Common myeloid progenitor, CD34-positive (primary cell): ENCODE data around the gene SIRT3.
A peak's percentile ranks its signal among the peaks of the same experiment; 100 is the strongest.
"Not testable (repeated sequence)": the region's sequence is repeated elsewhere in the genome, so short reads cannot be mapped to it uniquely, and the experiment has no call there.

Experiments
- CTCF ChIA-PET: fragments of 350-600 bp; sonication (Branson Sonifier 250); formaldehyde crosslinking; loops from one replicate; lab custom pipeline; 2021; ENCODE audit warnings: antibody characterized with exemption; lab: Charles Lee
- POLR2A ChIA-PET: fragments of 350-600 bp; sonication (Branson Sonifier 250); formaldehyde crosslinking; loops from one replicate; lab custom pipeline; 2021; ENCODE audit warnings: antibody characterized with exemption; lab: Charles Lee
- DNase-seq, 3 donors: peaks; one replicate each; pipeline versions ENCODE4 v3.0.0 to v3.0.0-alpha.2; 2013
- H3K27ac ChIP-seq, 2 experiments: 1 replicate in 1 of 2; 2 replicates in 1 of 2; pipeline ENCODE4 v1.7.0; 2013; ENCODE audit warnings: inconsistent platforms in 2 of 2, low read length in 2 of 2, mild to moderate bottlenecking in 2 of 2, low read depth in 1 of 2, moderate library complexity in 1 of 2; ENCODE audit not compliant: severe bottlenecking in 2 of 2, insufficient read depth in 1 of 2, poor library complexity in 1 of 2
- H3K27me3 ChIP-seq, 5 experiments: replicated peaks in 2 of 5; 1 replicate in 3 of 5; 2 replicates in 2 of 5; pipeline versions ENCODE4 v1.6.1 to v1.7.0; 2013; ENCODE audit warnings: low read length in 4 of 5, mild to moderate bottlenecking in 2 of 5, moderate library complexity in 2 of 5, inconsistent platforms in 1 of 5; ENCODE audit not compliant: insufficient read depth in 5 of 5, control insufficient read depth in 4 of 5
- H3K36me3 ChIP-seq, 4 experiments: 1 replicate in 2 of 4; 2 replicates in 2 of 4; pipeline versions ENCODE4 v1.6.1 to v1.7.0; 2013; ENCODE audit warnings: low read length in 3 of 4, control low read depth in 1 of 4, mild to moderate bottlenecking in 1 of 4; ENCODE audit not compliant: control insufficient read depth in 4 of 4, insufficient read depth in 4 of 4
- H3K4me1 ChIP-seq, 4 experiments: 1 replicate in 3 of 4; 2 replicates in 1 of 4; pipeline versions ENCODE4 v1.6.1 to v1.7.1; 2013; ENCODE audit warnings: low read length in 3 of 4, mild to moderate bottlenecking in 3 of 4, control low read depth in 1 of 4, inconsistent platforms in 1 of 4, moderate library complexity in 1 of 4; ENCODE audit not compliant: control insufficient read depth in 4 of 4, insufficient read depth in 4 of 4; ENCODE audit errors: control extremely low read depth in 1 of 4
- H3K4me3 ChIP-seq, 7 experiments: 1 replicate in 4 of 7; 2 replicates in 3 of 7; pipeline versions ENCODE4 v1.5.1 to v1.7.0; 2013; ENCODE audit warnings: mild to moderate bottlenecking in 7 of 7, low read length in 6 of 7, moderate library complexity in 6 of 7, inconsistent platforms in 2 of 7, low read depth in 2 of 7, control low read depth in 1 of 7; ENCODE audit not compliant: insufficient read depth in 4 of 7, control insufficient read depth in 1 of 7; ENCODE audit errors: extremely low read depth in 1 of 7
- H3K9me3 ChIP-seq, 5 experiments: 1 replicate in 4 of 5; 2 replicates in 1 of 5; pipeline versions ENCODE4 v1.6.1 to v1.7.1; 2013; ENCODE audit warnings: low read length in 4 of 5, mild to moderate bottlenecking in 2 of 5, inconsistent platforms in 1 of 5, low read depth in 1 of 5, moderate library complexity in 1 of 5; ENCODE audit not compliant: control insufficient read depth in 4 of 5, insufficient read depth in 2 of 5; ENCODE audit errors: control extremely low read depth in 1 of 5
- WGBS: methylation state at CpG from one replicate; pipeline ENCODE4 v1.1.5; 2013; ENCODE audit not compliant: insufficient coverage; 5-methylcytosine and 5-hydroxymethylcytosine counted together

Gene SIRT3

DNA sequence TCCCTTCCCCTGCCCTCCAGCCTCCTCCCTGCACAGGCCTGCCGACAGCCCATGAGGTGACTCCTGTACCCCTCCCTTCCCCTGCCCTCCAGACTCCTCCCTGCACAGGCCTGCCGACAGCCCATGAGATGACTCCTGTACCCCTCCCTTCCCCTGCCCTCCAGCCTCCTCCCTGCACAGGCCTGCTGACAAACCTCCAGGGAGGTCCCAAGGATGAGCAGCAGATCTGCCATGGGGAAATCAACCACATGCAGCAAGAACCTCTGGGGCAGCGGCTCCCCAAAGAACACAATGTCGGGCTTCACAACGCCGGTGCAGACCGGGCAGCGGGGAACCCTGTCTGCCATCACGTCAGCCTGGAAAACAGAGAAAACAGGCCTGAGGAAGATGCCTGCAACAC lies 12.3 kb downstream of the SIRT3 start:
- WGBS: 95% methylated on average over 4 of the region's 9 CpGs
- no peak overlapping the region for H3K27ac ChIP-seq
- peaks cover 2 to 22% (median 7%) of the 10 kb centered on the region in 4 experiments for H3K36me3 ChIP-seq
- POLR2A ChIA-PET: no interaction called here
- H3K4me3 ChIP-seq: no peak overlapping the region
- H3K9me3 ChIP-seq: no peaks in the 10 kb centered on the region
- H3K27me3 ChIP-seq: no peaks in the 10 kb centered on the region
- DNase-seq: no peak
- CTCF ChIA-PET: interaction anchor here (1.2 kb wide), 1 partner anchor 7 kb away, joined by 3 read pairs; no protein-coding TSS in a partner anchor
- H3K4me1 ChIP-seq: peaks cover 0 to 2% (median 0%) of the 10 kb centered on the region in 4 experiments

GRCh38 chr11:223026-223789 lies 12.9 kb downstream of the SIRT3 start:
- Histone ChIP-seq H3K27ac (no peak overlapping the region), H3K9me3 (no peaks in the 10 kb centered on the region), H3K4me1 (peaks cover 0 to 2% (median 0%) of the 10 kb centered on the region in 4 experiments), H3K4me3 (no peak overlapping the region), H3K36me3 (peaks cover 2 to 22% (median 11%) of the 10 kb centered on the region in 4 experiments), H3K27me3 (no peaks in the 10 kb centered on the region)
- no peak for DNase-seq
- POLR2A ChIA-PET: interaction anchor here (0.5 to 1.4 kb wide), 2 partner anchors 8 to 11 kb away, joined by 3 read pairs; no protein-coding TSS in a partner anchor
- 98% methylated on average over 13 of the region's 16 CpGs for WGBS
- CTCF ChIA-PET: interaction anchor here (1.1 to 1.2 kb wide), 2 partner anchors 8 to 10 kb away, joined by 3 read pairs; no protein-coding TSS in a partner anchor

GRCh38 chr11:221998-222789 lies 13.9 kb downstream of the SIRT3 start:
- POLR2A ChIA-PET: interaction anchor here (1.4 kb wide), 1 partner anchor 9 kb away, joined by 3 read pairs; no protein-coding TSS in a partner anchor
- Histone ChIP-seq H3K4me1 (peaks cover 0 to 2% (median 0%) of the 10 kb centered on the region in 4 experiments), H3K9me3 (no peaks in the 10 kb centered on the region), H3K27ac (no peak overlapping the region), H3K36me3 (peaks cover 2 to 22% (median 13%) of the 10 kb centered on the region in 4 experiments), H3K27me3 (no peaks in the 10 kb centered on the region), H3K4me3 (no peak overlapping the region)
- 98% methylated on average over 14 of the region's 14 CpGs for WGBS
- DNase-seq: no peak
- CTCF ChIA-PET: interaction anchor here (1.1 to 1.4 kb wide), 2 partner anchors 8 to 11 kb away, joined by 3 to 5 read pairs; no protein-coding TSS in a partner anchor

DNA sequence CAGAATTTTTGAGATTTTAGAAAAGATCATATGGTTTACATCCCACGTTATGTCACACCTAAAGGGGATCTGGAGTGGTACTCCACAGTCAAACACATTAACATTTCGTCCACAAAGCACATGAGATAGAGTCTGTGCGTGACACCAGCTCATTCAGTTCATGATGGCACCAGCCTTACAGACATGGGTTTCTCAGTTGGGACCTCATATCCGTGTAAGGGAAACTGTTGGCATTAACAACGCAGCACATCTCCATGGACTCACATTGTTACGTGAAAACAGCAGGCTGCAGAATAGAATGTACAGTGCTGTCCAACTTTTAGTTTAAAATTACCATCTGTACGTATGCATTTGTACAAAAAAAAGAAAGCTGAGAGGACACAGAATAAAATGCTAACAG lies 14.6 kb downstream of the SIRT3 start:
- ChIA-PET POLR2A (no interaction called here), CTCF (interaction anchor here (0.7 to 1.4 kb wide), 2 partner anchors 9 to 13 kb away, joined by 3 to 5 read pairs; no protein-coding TSS in a partner anchor)
- 100% methylated on average over 5 of the region's 7 CpGs for WGBS

GRCh38 chr11:220641-221215 lies 15.4 kb downstream of the SIRT3 start:
- H3K9me3 ChIP-seq, POLR2A ChIA-PET, H3K4me3 ChIP-seq, H3K4me1 ChIP-seq, H3K27me3 ChIP-seq, H3K27ac ChIP-seq: not testable (repeated sequence)
- H3K36me3 ChIP-seq: peaks cover 2 to 31% (median 20%) of the 10 kb centered on the region in 4 experiments
- CTCF ChIA-PET: interaction anchor here (0.7 to 1.4 kb wide), 2 partner anchors 9 to 12 kb away, joined by 3 to 5 read pairs; no protein-coding TSS in a partner anchor
- peak; percentile 51 to 71 (median 67) for DNase-seq
- 100% methylated on average over 1 of the region's 3 CpGs for WGBS

More for the DNA sequence above, 14.6 kb downstream of the SIRT3 start:
- Histone ChIP-seq H3K27ac (no peak overlapping the region), H3K9me3 (no peaks in the 10 kb centered on the region), H3K36me3 (peaks cover 2 to 23% (median 14%) of the 10 kb centered on the region in 4 experiments), H3K4me1 (peaks cover 0 to 2% (median 0%) of the 10 kb centered on the region in 4 experiments), H3K27me3 (no peaks in the 10 kb centered on the region), H3K4me3 (no peak overlapping the region)
- no peak for DNase-seq

DNA sequence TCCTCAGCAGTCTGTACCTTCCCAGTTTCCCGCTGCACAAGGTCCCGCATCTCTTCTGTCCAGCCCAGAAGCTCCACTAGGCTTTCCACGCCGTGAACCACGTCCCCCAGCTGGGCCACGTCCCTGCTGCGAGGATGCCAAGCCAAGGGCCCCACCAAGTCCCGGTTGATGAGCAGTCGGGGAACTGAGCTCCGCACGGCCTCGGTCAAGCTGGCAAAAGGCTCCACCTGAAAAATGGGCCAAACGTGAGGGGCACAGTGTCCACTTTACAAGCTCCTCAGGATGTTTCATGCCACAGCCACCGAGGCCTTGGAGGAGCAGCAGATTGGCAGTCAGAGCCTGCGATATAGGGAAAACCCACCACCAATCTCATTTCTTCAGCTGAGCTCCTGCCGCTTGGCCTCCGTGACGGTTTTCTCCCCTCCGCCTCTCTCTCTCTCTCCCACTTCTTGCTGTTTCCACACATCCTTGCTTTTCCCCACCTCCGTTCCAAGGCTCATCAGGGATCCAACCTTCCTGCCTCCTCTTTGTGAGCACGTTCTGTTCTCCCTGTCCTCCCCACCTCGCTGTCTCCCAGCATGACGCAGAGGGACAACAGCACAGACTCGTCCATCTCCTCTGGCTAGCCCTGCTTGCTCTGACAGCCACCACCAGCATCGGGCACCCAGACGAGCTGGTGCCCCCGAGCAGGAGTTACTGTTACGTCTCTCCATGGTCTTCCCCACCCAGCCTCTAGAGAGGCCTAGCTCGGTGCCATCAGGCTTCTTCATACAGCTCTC lies 17.1 kb downstream of the SIRT3 start:
- WGBS: 94% methylated on average over 28 of the region's 29 CpGs
- no peaks in the 10 kb centered on the region for H3K4me1 ChIP-seq
- no peak overlapping the region for H3K4me3 ChIP-seq
- POLR2A ChIA-PET: no interaction called here
- no peak for DNase-seq
- no peak overlapping the region for H3K27ac ChIP-seq
- H3K36me3 ChIP-seq: peaks cover 5 to 44% (median 32%) of the 10 kb centered on the region in 4 experiments
- no peaks in the 10 kb centered on the region for H3K27me3 ChIP-seq
- no peaks in the 10 kb centered on the region for H3K9me3 ChIP-seq
- CTCF ChIA-PET: interaction anchor here (0.8 to 2.6 kb wide), 6 partner anchors 9 to 31 kb away, joined by 3 to 14 read pairs (median 3); partner anchors contain the start of genes BET1L and RIC8A
